ENCODE data around the gene RNU1-2. TPM values are rescaled to one million over a fixed set of nuclear protein-coding genes. Genes with fewer than 3 reads are reported as not detected.
"Not testable (repeated sequence)": the region's sequence is repeated elsewhere in the genome, so short reads cannot be mapped to it uniquely, and the experiment has no call there.

The RNU1-2 gene
- total RNA-seq, 2 donors from 2014 or later: under 0.01 TPM

DNA sequence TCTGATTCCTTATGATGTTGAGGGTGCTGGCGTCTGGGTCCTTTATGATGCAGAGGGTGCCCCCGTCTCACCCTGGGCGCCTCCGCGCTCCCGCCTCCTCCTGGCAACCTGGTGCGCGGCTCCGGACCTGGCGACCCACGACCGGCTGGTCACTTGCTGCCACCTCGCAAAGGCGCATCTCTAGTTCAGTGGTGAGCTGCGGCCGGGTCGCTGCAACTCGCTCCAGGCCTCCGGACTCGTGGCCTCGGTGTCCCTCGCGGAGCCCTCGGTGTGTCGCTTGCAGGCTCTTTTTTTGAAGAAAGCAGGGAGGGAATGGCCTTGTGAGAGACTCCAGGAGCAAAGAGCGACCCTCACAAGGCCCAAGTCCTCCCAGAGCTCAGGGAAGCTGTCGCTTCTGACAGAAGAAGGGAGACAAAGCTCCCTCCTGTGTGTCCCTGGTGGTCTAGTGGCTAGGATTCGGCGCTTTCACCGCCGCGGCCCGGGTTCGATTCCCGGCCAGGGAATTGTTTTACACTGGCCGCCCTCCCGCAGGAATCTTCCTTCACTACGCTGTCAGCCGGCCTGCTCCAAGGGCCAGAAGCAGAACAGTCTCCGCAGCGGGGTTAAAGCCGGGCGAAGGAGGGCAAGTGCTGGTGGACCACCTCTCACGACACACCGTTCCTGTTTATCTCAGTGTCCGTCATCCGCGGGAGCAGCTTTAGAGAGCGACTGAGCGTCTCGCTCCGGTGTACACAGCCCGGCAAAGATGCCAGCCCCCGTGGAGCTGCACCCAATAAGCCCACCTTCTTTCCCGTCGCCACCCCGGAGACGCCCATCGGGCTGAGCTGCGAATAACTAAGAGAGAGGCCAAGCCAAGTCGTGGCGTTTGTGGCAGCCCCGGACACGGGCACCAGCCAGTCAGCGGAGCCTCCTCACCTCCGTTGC is 23.4 kb upstream of the RNU1-2 start:
- ATAC-seq (ENCODE audit: insufficient number of reproducible peaks, low FRiP score, low read depth): peak; percentile 60
- H3K9me3 ChIP-seq; H3K4me1 ChIP-seq (ENCODE audit: control insufficient read depth in 1 of 2, low read depth in 2 of 2); H3K36me3 ChIP-seq; H3K27me3 ChIP-seq (replicated peaks; ENCODE audit: insufficient read depth); H3K27ac ChIP-seq; DNase-seq (ENCODE audit: low spot score): not testable (repeated sequence)
- H3K4me3 ChIP-seq: peak overlapping the region; percentile 38

DNA sequence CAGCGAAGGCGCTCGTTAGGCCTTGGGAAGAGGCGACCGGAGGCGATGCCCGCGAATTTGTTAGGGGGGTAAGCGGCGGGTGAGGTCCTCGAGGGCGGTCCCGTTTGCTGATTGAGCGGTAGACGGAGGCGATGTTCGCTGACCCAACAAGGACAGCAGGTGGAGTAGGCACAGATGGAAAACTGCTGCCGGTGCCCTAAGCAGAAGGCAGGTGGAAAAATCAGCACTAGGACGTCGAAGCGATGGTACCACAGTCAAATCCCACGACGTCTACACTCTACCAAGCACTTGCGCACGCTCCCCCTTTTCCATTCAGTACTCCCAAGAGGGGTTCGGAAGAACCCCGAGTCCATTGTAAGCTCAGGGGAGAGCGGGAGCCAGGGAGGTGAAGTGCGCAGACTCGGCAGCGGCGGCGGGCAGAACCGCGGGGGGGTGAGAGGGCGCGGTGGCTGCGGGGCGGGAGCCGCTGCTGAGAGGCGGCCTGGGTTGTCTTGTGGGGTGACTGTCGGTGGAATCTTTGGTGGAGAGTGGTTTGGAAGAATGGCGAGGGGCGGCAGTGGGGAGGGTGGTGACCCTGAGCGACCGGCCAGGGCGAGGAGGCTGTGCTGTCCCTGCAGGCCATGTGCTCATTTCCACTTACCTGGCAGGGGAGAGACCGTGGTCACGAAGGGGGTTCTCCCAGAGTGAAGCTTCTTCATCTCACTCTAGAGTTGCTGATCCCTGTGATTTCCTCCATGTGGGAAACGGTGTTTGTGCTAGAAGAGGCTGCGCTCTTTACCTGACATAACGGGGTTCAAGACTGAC is 22.5 kb upstream of the RNU1-2 start:
- H3K9me3 ChIP-seq; H3K27ac ChIP-seq; H3K36me3 ChIP-seq; H3K27me3 ChIP-seq (replicated peaks; ENCODE audit: insufficient read depth); DNase-seq (ENCODE audit: low spot score); H3K4me1 ChIP-seq (ENCODE audit: control insufficient read depth in 1 of 2, low read depth in 2 of 2): not testable (repeated sequence)
- peak overlapping the region; percentile 38 for H3K4me3 ChIP-seq
- peak; percentile 14 for ATAC-seq (ENCODE audit: insufficient number of reproducible peaks, low FRiP score, low read depth)

DNA sequence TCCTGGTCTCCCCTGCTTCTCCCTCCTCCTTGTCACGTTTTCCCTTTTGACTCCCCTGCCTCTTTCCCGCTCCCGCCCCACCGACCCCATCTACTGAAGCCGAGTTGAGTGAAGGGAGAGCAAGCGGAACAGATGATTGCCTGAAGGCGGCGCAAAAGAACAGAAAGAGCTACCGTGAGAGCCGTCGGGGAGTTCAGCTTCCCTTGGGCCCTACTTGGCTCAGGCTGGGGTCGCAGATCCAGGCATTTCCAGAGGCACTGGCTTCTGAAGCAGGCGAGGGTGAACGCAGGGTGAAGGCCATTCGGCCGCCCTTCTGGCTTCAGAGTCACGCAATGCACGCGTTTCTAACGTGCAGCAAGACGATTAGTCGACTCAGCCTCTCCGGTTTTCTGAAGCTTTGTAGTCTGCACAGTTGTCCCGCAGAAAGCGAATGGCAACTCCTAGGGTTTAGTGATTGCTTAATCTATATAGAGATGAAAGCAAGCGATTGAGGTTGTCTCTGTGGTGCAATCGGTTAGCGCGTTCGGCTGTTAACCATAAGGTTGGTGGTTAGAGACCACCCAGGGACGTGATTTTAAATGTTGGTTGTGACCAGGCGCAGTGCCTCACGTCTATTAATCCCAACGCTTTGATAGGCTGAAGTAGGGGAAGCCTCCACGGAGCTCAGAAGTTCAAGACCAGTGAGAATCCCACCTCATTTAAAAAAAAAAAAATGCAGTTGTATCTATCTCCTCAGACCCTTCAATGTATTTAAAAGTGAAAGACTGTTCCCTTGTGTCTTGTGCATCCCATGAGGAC is 20.6 kb upstream of the RNU1-2 start:
- not testable (repeated sequence) for ATAC-seq (ENCODE audit: insufficient number of reproducible peaks, low FRiP score, low read depth); DNase-seq (ENCODE audit: low spot score); H3K27ac ChIP-seq; H3K9me3 ChIP-seq; H3K36me3 ChIP-seq; H3K4me3 ChIP-seq; H3K27me3 ChIP-seq (replicated peaks; ENCODE audit: insufficient read depth); H3K4me1 ChIP-seq (ENCODE audit: control insufficient read depth in 1 of 2, low read depth in 2 of 2)

DNA sequence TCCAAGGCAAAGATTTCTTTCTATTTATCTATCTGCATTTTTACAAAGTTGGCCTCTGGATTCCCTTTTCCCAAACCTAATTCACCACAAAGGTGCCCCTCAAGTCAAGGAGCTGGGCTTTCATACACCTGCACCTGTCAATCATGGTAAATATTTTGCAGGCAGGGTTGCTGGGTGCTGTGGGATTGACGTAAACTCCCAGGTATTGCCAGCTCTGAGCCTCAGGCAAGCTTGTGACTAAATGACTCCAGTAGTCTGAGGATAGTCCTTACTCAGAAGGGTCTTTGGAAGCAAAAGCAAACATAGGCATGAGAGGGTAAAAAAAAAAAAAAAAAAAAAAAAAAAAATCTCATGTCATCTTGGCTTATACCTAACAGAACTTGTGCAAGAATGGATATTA is 14.0 kb upstream of the RNU1-2 start:
- not testable (repeated sequence) for H3K4me1 ChIP-seq (ENCODE audit: control insufficient read depth in 1 of 2, low read depth in 2 of 2)

GRCh38 chr1:16882986-16883385 is 12.8 kb upstream of the RNU1-2 start:
- no peak for DNase-seq (ENCODE audit: low spot score)
- H3K27me3 ChIP-seq (replicated peaks; ENCODE audit: insufficient read depth): peaks cover 6% of the 10 kb centered on the region
- no peak overlapping the region for H3K27ac ChIP-seq
- TF ChIP-seq, protein P1, sequence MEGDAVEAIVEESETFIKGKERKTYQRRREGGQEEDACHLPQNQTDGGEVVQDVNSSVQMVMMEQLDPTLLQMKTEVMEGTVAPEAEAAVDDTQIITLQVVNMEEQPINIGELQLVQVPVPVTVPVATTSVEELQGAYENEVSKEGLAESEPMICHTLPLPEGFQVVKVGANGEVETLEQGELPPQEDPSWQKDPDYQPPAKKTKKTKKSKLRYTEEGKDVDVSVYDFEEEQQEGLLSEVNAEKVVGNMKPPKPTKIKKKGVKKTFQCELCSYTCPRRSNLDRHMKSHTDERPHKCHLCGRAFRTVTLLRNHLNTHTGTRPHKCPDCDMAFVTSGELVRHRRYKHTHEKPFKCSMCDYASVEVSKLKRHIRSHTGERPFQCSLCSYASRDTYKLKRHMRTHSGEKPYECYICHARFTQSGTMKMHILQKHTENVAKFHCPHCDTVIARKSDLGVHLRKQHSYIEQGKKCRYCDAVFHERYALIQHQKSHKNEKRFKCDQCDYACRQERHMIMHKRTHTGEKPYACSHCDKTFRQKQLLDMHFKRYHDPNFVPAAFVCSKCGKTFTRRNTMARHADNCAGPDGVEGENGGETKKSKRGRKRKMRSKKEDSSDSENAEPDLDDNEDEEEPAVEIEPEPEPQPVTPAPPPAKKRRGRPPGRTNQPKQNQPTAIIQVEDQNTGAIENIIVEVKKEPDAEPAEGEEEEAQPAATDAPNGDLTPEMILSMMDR (IDR thresholded peaks at IDR 0.05): no peak
- ATAC-seq (ENCODE audit: insufficient number of reproducible peaks, low FRiP score, low read depth): no peak
- no peak overlapping the region for H3K4me3 ChIP-seq
- no peaks in the 10 kb centered on the region for H3K4me1 ChIP-seq (ENCODE audit: control insufficient read depth in 1 of 2, low read depth in 2 of 2)
- H3K36me3 ChIP-seq: no peaks in the 10 kb centered on the region
- H3K9me3 ChIP-seq: no peaks in the 10 kb centered on the region

More for the DNA sequence above, 14.0 kb upstream of the RNU1-2 start:
- not testable (repeated sequence) for H3K36me3 ChIP-seq; H3K27ac ChIP-seq; ATAC-seq (ENCODE audit: insufficient number of reproducible peaks, low FRiP score, low read depth); DNase-seq (ENCODE audit: low spot score); H3K4me3 ChIP-seq; H3K27me3 ChIP-seq (replicated peaks; ENCODE audit: insufficient read depth); H3K9me3 ChIP-seq

GRCh38 chr1:16884487-16884886 is 11.3 kb upstream of the RNU1-2 start:
- not testable (repeated sequence) for ATAC-seq (ENCODE audit: insufficient number of reproducible peaks, low FRiP score, low read depth)

DNA sequence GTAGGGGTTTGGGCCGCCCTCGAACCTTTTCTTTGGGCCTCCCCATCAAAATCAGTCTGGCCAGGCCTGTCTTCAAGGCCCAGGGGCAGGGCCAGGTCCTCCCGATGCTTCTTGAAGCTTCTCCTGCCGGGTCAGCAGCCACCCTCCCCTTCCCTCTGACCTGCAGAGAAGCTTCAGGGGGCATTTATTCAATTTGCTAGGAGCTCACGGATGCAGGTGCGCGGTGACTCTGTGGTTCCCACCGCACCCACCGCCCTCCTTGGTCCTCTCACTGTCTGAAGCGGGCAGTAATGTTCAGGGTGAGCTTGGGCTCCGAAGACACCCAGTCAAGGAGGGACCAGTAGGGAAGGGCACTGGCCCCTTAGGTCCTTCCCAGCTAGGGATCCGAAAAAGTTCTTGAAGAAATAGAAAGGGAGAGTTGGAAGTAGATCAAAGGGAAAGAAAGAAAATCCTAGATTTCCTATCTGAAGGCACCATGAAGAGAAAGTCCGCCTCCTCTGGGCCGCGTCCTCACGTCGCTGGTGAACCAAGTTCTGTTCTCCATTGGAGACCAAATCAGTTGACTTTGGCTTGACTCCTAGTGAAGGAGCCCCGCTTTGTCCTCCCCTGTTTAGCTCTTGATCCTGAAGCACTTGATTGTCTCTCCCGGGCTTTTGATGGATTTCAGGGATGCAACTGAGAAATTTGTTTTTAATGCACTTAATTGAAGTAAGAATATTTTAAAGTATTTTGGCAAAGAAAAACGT is 8.7 kb upstream of the RNU1-2 start:
- TF ChIP-seq, protein P1 (IDR thresholded peaks at IDR 0.05): no peak
- no peak for ATAC-seq (ENCODE audit: insufficient number of reproducible peaks, low FRiP score, low read depth)
- H3K9me3 ChIP-seq: no peaks in the 10 kb centered on the region
- H3K4me1 ChIP-seq (ENCODE audit: control insufficient read depth in 1 of 2, low read depth in 2 of 2): peaks cover 0 to 5% of the 10 kb centered on the region in 2 donors
- H3K27ac ChIP-seq: no peak overlapping the region
- no peak for DNase-seq (ENCODE audit: low spot score)
- H3K36me3 ChIP-seq: no peaks in the 10 kb centered on the region
- H3K27me3 ChIP-seq (replicated peaks; ENCODE audit: insufficient read depth): peaks cover 6% of the 10 kb centered on the region
- H3K4me3 ChIP-seq: no peak overlapping the region

More at GRCh38 chr1:16884487-16884886, 11.3 kb upstream of the RNU1-2 start:
- not testable (repeated sequence) for H3K4me1 ChIP-seq (ENCODE audit: control insufficient read depth in 1 of 2, low read depth in 2 of 2); H3K27me3 ChIP-seq (replicated peaks; ENCODE audit: insufficient read depth); DNase-seq (ENCODE audit: low spot score); H3K4me3 ChIP-seq; H3K9me3 ChIP-seq; H3K36me3 ChIP-seq; H3K27ac ChIP-seq
